ENCODE measurements around the gene TNRC6B.
A peak's percentile ranks its signal among the peaks of the same experiment; 100 is the strongest.
"Not testable (repeated sequence)": the region's sequence is repeated elsewhere in the genome, so short reads cannot be mapped to it uniquely, and the experiment has no call there.

The TNRC6B gene

GRCh38 chr22:40290516-40290915 is 112.8 kb downstream of the TNRC6B start:
- peak; percentile 20 for ATAC-seq (replicated peaks; ENCODE audit: extremely low read depth, poor library complexity, severe bottlenecking)
- DNase-seq (ENCODE audit: low spot score in 2 of 2) = no peak
- H3K4me1 Mint-ChIP-seq = peaks cover 36% of the 10 kb centered on the region
- H3K9me3 Mint-ChIP-seq = no peaks in the 10 kb centered on the region
- peak overlapping the region; percentile 47 for H3K4me3 Mint-ChIP-seq
- H3K36me3 Mint-ChIP-seq (ENCODE audit: insufficient read depth) = peaks cover 53% of the 10 kb centered on the region
- H3K27me3 Mint-ChIP-seq = no peaks in the 10 kb centered on the region
- H3K27ac Mint-ChIP-seq (ENCODE audit: low read depth) = peak overlapping the region; percentile 90

GRCh38 chr22:40294696-40295095 is 117.0 kb downstream of the TNRC6B start:
- peak overlapping the region; percentile 63 for H3K27ac Mint-ChIP-seq (ENCODE audit: low read depth)
- H3K4me1 Mint-ChIP-seq = peaks cover 19% of the 10 kb centered on the region
- H3K36me3 Mint-ChIP-seq (ENCODE audit: insufficient read depth) = peaks cover 47% of the 10 kb centered on the region
- no peaks in the 10 kb centered on the region for H3K27me3 Mint-ChIP-seq
- H3K9me3 Mint-ChIP-seq = no peaks in the 10 kb centered on the region
- H3K4me3 Mint-ChIP-seq = no peak overlapping the region
- DNase-seq (ENCODE audit: low spot score in 2 of 2) (no peak), ATAC-seq (replicated peaks; ENCODE audit: extremely low read depth, poor library complexity, severe bottlenecking) (no peak)

- Mint-ChIP-seq H3K27ac (ENCODE audit: low read depth) (no peak overlapping the region), H3K36me3 (ENCODE audit: insufficient read depth) (peaks cover 45% of the 10 kb centered on the region)
Observed at GRCh38 chr22:40300316-40300715, 122.6 kb downstream of the TNRC6B start.

GRCh38 chr22:40300884-40301672 is 123.4 kb downstream of the TNRC6B start:
- Mint-ChIP-seq H3K9me3 (no peaks in the 10 kb centered on the region), H3K4me3 (no peak overlapping the region), H3K27ac (ENCODE audit: low read depth) (no peak overlapping the region), H3K4me1 (no peaks in the 10 kb centered on the region), H3K36me3 (ENCODE audit: insufficient read depth) (peaks cover 42% of the 10 kb centered on the region), H3K27me3 (no peaks in the 10 kb centered on the region)
- no peak for ATAC-seq (replicated peaks; ENCODE audit: extremely low read depth, poor library complexity, severe bottlenecking)
- no peak for DNase-seq (ENCODE audit: low spot score in 2 of 2)

More at GRCh38 chr22:40300316-40300715, 122.6 kb downstream of the TNRC6B start:
- no peak overlapping the region for H3K4me3 Mint-ChIP-seq
- DNase-seq (ENCODE audit: low spot score in 2 of 2) (no peak), ATAC-seq (replicated peaks; ENCODE audit: extremely low read depth, poor library complexity, severe bottlenecking) (no peak)
- no peaks in the 10 kb centered on the region for H3K4me1 Mint-ChIP-seq
- no peaks in the 10 kb centered on the region for H3K9me3 Mint-ChIP-seq
- no peaks in the 10 kb centered on the region for H3K27me3 Mint-ChIP-seq

- ATAC-seq (replicated peaks; ENCODE audit: extremely low read depth, poor library complexity, severe bottlenecking) (no peak), DNase-seq (ENCODE audit: low spot score in 2 of 2) (no peak)
- Mint-ChIP-seq H3K27ac (ENCODE audit: low read depth) (peak overlapping the region; percentile 19), H3K4me1 (no peaks in the 10 kb centered on the region), H3K4me3 (no peak overlapping the region), H3K9me3 (no peaks in the 10 kb centered on the region), H3K27me3 (no peaks in the 10 kb centered on the region), H3K36me3 (ENCODE audit: insufficient read depth) (peaks cover 39% of the 10 kb centered on the region)
Observed at GRCh38 chr22:40302149-40302548, 124.4 kb downstream of the TNRC6B start.

- no peak for ATAC-seq (replicated peaks; ENCODE audit: extremely low read depth, poor library complexity, severe bottlenecking)
Observed at GRCh38 chr22:40305625-40306024, 127.9 kb downstream of the TNRC6B start.

GRCh38 chr22:40308999-40309573 is 131.4 kb downstream of the TNRC6B start:
- DNase-seq (ENCODE audit: low spot score in 2 of 2) = no peak
- Mint-ChIP-seq H3K27ac (ENCODE audit: low read depth) (no peak overlapping the region), H3K9me3 (no peaks in the 10 kb centered on the region), H3K4me1 (peaks cover 21% of the 10 kb centered on the region), H3K27me3 (no peaks in the 10 kb centered on the region), H3K4me3 (no peak overlapping the region), H3K36me3 (ENCODE audit: insufficient read depth) (peaks cover 56% of the 10 kb centered on the region)
- ATAC-seq (replicated peaks; ENCODE audit: extremely low read depth, poor library complexity, severe bottlenecking) = no peak

More at GRCh38 chr22:40305625-40306024, 127.9 kb downstream of the TNRC6B start:
- Mint-ChIP-seq H3K4me3 (no peak overlapping the region), H3K9me3 (no peaks in the 10 kb centered on the region), H3K27ac (ENCODE audit: low read depth) (no peak overlapping the region), H3K27me3 (no peaks in the 10 kb centered on the region), H3K36me3 (ENCODE audit: insufficient read depth) (peaks cover 42% of the 10 kb centered on the region), H3K4me1 (peaks cover 11% of the 10 kb centered on the region)
- DNase-seq (ENCODE audit: low spot score in 2 of 2) = no peak

- DNase-seq (ENCODE audit: low spot score in 2 of 2) (no peak), ATAC-seq (replicated peaks; ENCODE audit: extremely low read depth, poor library complexity, severe bottlenecking) (no peak)
- no peak overlapping the region for H3K4me3 Mint-ChIP-seq
- H3K4me1 Mint-ChIP-seq = peaks cover 21% of the 10 kb centered on the region
- H3K27ac Mint-ChIP-seq (ENCODE audit: low read depth) = no peak overlapping the region
- no peaks in the 10 kb centered on the region for H3K9me3 Mint-ChIP-seq
- H3K27me3 Mint-ChIP-seq = no peaks in the 10 kb centered on the region
- H3K36me3 Mint-ChIP-seq (ENCODE audit: insufficient read depth) = peaks cover 60% of the 10 kb centered on the region
Observed at GRCh38 chr22:40309631-40310030, 131.9 kb downstream of the TNRC6B start.

GRCh38 chr22:40310081-40310767 is 132.5 kb downstream of the TNRC6B start:
- no peak for DNase-seq (ENCODE audit: low spot score in 2 of 2)
- H3K27ac Mint-ChIP-seq (ENCODE audit: low read depth) = no peak overlapping the region
- peaks cover 62% of the 10 kb centered on the region for H3K36me3 Mint-ChIP-seq (ENCODE audit: insufficient read depth)

GRCh38 chr22:40310768-40311120 is 133.0 kb downstream of the TNRC6B start:
- no peak overlapping the region for H3K27ac Mint-ChIP-seq (ENCODE audit: low read depth)
- no peaks in the 10 kb centered on the region for H3K27me3 Mint-ChIP-seq
- ATAC-seq (replicated peaks; ENCODE audit: extremely low read depth, poor library complexity, severe bottlenecking) (no peak), DNase-seq (ENCODE audit: low spot score in 2 of 2) (no peak)
- H3K4me3 Mint-ChIP-seq = no peak overlapping the region
- H3K36me3 Mint-ChIP-seq (ENCODE audit: insufficient read depth) = peaks cover 67% of the 10 kb centered on the region
- H3K4me1 Mint-ChIP-seq = peaks cover 21% of the 10 kb centered on the region
- no peaks in the 10 kb centered on the region for H3K9me3 Mint-ChIP-seq

More at GRCh38 chr22:40310081-40310767, 132.5 kb downstream of the TNRC6B start:
- Mint-ChIP-seq H3K4me3 (no peak overlapping the region), H3K9me3 (no peaks in the 10 kb centered on the region), H3K4me1 (peaks cover 21% of the 10 kb centered on the region), H3K27me3 (no peaks in the 10 kb centered on the region)
- ATAC-seq (replicated peaks; ENCODE audit: extremely low read depth, poor library complexity, severe bottlenecking) = no peak

- not testable (repeated sequence) for ATAC-seq (replicated peaks; ENCODE audit: extremely low read depth, poor library complexity, severe bottlenecking); H3K27me3 Mint-ChIP-seq; H3K9me3 Mint-ChIP-seq; H3K4me3 Mint-ChIP-seq; DNase-seq (ENCODE audit: low spot score in 2 of 2)
- peaks cover 73% of the 10 kb centered on the region for H3K36me3 Mint-ChIP-seq (ENCODE audit: insufficient read depth)
- H3K4me1 Mint-ChIP-seq = peaks cover 21% of the 10 kb centered on the region
- H3K27ac Mint-ChIP-seq (ENCODE audit: low read depth) = peak overlapping the region; percentile 2
Observed at GRCh38 chr22:40311646-40312045, 133.9 kb downstream of the TNRC6B start.

GRCh38 chr22:40312050-40312449 is 134.3 kb downstream of the TNRC6B start:
- peaks cover 75% of the 10 kb centered on the region for H3K36me3 Mint-ChIP-seq (ENCODE audit: insufficient read depth)
- H3K4me3 Mint-ChIP-seq = no peak overlapping the region
- peaks cover 21% of the 10 kb centered on the region for H3K4me1 Mint-ChIP-seq
- no peak for ATAC-seq (replicated peaks; ENCODE audit: extremely low read depth, poor library complexity, severe bottlenecking)
- no peaks in the 10 kb centered on the region for H3K27me3 Mint-ChIP-seq
- no peak for DNase-seq (ENCODE audit: low spot score in 2 of 2)
- no peaks in the 10 kb centered on the region for H3K9me3 Mint-ChIP-seq
- H3K27ac Mint-ChIP-seq (ENCODE audit: low read depth) = peak overlapping the region; percentile 2

GRCh38 chr22:40313007-40313406 is 135.3 kb downstream of the TNRC6B start:
- Mint-ChIP-seq H3K4me3 (no peak overlapping the region), H3K36me3 (ENCODE audit: insufficient read depth) (peaks cover 79% of the 10 kb centered on the region), H3K27me3 (no peaks in the 10 kb centered on the region), H3K27ac (ENCODE audit: low read depth) (peak overlapping the region; percentile 2), H3K9me3 (no peaks in the 10 kb centered on the region), H3K4me1 (peaks cover 18% of the 10 kb centered on the region)
- ATAC-seq (replicated peaks; ENCODE audit: extremely low read depth, poor library complexity, severe bottlenecking) (no peak), DNase-seq (ENCODE audit: low spot score in 2 of 2) (no peak)
